ENCODE data around the gene IPO11.

- TF ChIP-seq CTCF (conservative IDR thresholded peaks at IDR 0.05) (no peak), EZH2 (IDR thresholded peaks at IDR 0.05; ENCODE audit: low read depth) (no peak)
Measured at GRCh38 chr5:62413711-62414110, 1.1 kb downstream of the IPO11 start.
